Measurements from ENCODE around the gene CSMD2. TPM values are rescaled to one million over a fixed set of nuclear protein-coding genes. Genes with fewer than 3 reads are reported as not detected.

Gene CSMD2
- total and polyA plus RNA-seq, 2 donors from 2014 or later, result 0.47 TPM; not detected in 1

- Histone ChIP-seq H3K4me1 (ENCODE audit: control insufficient read depth in 2 of 3, insufficient read depth in 2 of 3, low read depth in 1 of 3, low read length in 3 of 3) (peaks cover 0 to 10% (median 0%) of the 10 kb centered on the region in 3 donors), H3K27ac (ENCODE audit: low read depth in 2 of 2, low read length in 2 of 2) (no peak overlapping the region), H3K9ac (ENCODE audit: low read length in 3 of 3) (no peak overlapping the region), H3K36me3 (ENCODE audit: control insufficient read depth in 2 of 3, insufficient read depth in 3 of 3, low read length in 3 of 3) (no peaks in the 10 kb centered on the region), H3K9me3 (ENCODE audit: control insufficient read depth in 2 of 3, insufficient read depth in 1 of 3, low read length in 3 of 3) (no peaks in the 10 kb centered on the region), H3K27me3 (ENCODE audit: control insufficient read depth, insufficient read depth, low read length) (no peaks in the 10 kb centered on the region), H3K4me3 (ENCODE audit: low read length in 3 of 3) (no peak overlapping the region)
- no peak for TF ChIP-seq CTCF (IDR thresholded peaks at IDR 0.05; ENCODE audit: borderline replicate concordance, extremely low read depth, insufficient read depth)
- FAIRE-seq (no peak), DNase-seq (no peak)
- intact Hi-C loops (cut with DNase I), result loop anchor here (10.0 kb wide), 1 partner anchor 180 kb away; no protein-coding TSS in a partner anchor
These were observed 700.5 kb downstream of the CSMD2 start for GRCh38 chr1:33464552-33464951.

Other genes with a start within 250 kb of the CSMD2 start
- not detected for gene C1orf94, start 11.7 kb upstream of the CSMD2 start, total RNA-seq
- gene C1orf94, start 11.7 kb upstream of the CSMD2 start, polyA plus RNA-seq (ENCODE audit: insufficient read depth, low read depth, low replicate concordance), result not detected

All from kidney (tissue), 14 donors.